ENCODE data around the gene EVA1B. TPM values are rescaled to one million over a fixed set of nuclear protein-coding genes. Genes with fewer than 3 reads are reported as not detected.

Gene EVA1B
- total RNA-seq, 4 donors from 2014 or later: 4.4 to 24.8 (median 10.4) TPM

DNA sequence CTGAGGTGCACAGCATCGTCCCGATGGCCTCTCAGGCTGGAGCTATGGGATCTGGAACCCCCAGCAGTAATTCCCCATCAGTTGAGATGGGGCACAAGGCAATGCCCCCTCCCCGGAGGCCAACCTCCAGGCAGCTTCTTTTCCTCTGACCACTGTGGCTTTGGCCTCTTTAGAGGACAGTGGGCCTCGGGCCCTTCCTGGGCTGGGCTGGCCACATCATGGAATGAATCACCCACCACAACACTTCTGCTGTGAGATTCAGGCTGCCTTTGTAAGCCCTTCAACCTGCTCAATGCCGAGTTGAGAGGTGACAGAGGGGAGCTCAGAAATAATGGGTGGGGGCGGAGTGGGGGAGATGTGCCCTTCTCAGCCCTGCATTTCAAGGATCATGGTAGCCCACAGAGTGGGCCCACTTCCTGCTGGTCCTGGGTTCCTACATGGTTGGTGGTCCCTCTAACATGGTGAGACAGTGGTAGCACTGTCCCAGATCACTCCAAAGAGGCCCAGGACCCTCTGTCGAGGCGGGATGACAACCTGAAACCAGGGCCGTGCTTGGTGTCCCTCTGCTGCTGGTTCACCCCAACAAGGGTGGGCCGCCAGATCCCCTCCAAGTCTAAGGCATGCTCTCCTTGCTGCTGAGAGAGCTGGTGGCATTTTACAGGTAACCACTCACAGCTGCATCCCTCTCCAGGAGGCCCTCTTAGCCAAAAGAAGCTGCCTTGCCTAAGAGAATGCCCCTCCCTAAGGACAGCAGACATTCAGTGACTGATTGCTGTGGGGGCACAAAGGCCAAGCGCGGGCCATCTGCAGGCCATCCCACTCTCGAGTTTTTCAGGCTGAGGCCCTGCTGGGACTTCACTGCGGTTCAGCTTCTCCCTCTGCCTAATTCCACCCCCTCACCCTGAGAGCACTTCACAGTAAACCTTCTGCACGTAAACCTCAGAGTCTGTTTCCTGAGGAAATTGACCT is 29.7 kb upstream of the EVA1B start:
- Histone ChIP-seq H3K4me1 (peaks cover 4 to 31% (median 28%) of the 10 kb centered on the region in 4 donors), H3K27ac (no peak overlapping the region), H3K27me3 (no peaks in the 10 kb centered on the region), H3K4me3 (no peak overlapping the region), H3K9me3 (no peaks in the 10 kb centered on the region), H3K36me3 (peaks cover 0 to 24% (median 9%) of the 10 kb centered on the region in 4 donors)
- no peak for DNase-seq
- in situ Hi-C loops (cut with MboI; ENCODE audit: low pct_ligation_motif_present in 1 of 4, low pct_unique_long_range_greater_than_20kb in 1 of 4, low sequenced_read_pairs in 3 of 4) (no loop called here), intact Hi-C loops (cut with DNase I; ENCODE audit: low total_unique reads) (no loop called here)
- TF ChIP-seq, protein P1, sequence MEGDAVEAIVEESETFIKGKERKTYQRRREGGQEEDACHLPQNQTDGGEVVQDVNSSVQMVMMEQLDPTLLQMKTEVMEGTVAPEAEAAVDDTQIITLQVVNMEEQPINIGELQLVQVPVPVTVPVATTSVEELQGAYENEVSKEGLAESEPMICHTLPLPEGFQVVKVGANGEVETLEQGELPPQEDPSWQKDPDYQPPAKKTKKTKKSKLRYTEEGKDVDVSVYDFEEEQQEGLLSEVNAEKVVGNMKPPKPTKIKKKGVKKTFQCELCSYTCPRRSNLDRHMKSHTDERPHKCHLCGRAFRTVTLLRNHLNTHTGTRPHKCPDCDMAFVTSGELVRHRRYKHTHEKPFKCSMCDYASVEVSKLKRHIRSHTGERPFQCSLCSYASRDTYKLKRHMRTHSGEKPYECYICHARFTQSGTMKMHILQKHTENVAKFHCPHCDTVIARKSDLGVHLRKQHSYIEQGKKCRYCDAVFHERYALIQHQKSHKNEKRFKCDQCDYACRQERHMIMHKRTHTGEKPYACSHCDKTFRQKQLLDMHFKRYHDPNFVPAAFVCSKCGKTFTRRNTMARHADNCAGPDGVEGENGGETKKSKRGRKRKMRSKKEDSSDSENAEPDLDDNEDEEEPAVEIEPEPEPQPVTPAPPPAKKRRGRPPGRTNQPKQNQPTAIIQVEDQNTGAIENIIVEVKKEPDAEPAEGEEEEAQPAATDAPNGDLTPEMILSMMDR (IDR thresholded peaks at IDR 0.05): no peak
- TF ChIP-seq EP300 (IDR thresholded peaks at IDR 0.05; ENCODE audit: low read depth): no peak
- no peak for TF ChIP-seq POLR2AphosphoS5 (IDR thresholded peaks at IDR 0.05)
- no peak for TF ChIP-seq POLR2A (IDR thresholded peaks at IDR 0.05)
- WGBS, 2 donors (ENCODE audit: low coverage in 1 of 2): 86% methylated on average over 15 of the region's 15 CpGs; no CpG with 5 or more reads in 1 of the 2 donors

GRCh38 chr1:36352125-36352909 is 28.9 kb upstream of the EVA1B start:
- 87 to 93% methylated on average over 3 to 13 of the region's 13 CpGs for WGBS, 2 donors (ENCODE audit: low coverage in 1 of 2)
- no peak for TF ChIP-seq POLR2A (IDR thresholded peaks at IDR 0.05)
- no peak for TF ChIP-seq POLR2AphosphoS5 (IDR thresholded peaks at IDR 0.05)
- TF ChIP-seq, protein P1 (IDR thresholded peaks at IDR 0.05): no peak
- no peak for TF ChIP-seq EP300 (IDR thresholded peaks at IDR 0.05; ENCODE audit: low read depth)
- in situ Hi-C loops (cut with MboI; ENCODE audit: low pct_ligation_motif_present in 1 of 4, low pct_unique_long_range_greater_than_20kb in 1 of 4, low sequenced_read_pairs in 3 of 4): no loop called here
- Histone ChIP-seq H3K4me1 (peaks cover 4 to 31% (median 28%) of the 10 kb centered on the region in 4 donors), H3K36me3 (peaks cover 0 to 24% (median 6%) of the 10 kb centered on the region in 4 donors), H3K27me3 (no peaks in the 10 kb centered on the region), H3K27ac (peak overlapping the region; percentile 57 to 75 (median 64)), H3K9me3 (no peaks in the 10 kb centered on the region), H3K4me3 (no peak overlapping the region)
- intact Hi-C loops (cut with DNase I; ENCODE audit: low total_unique reads): no loop called here
- DNase-seq: no peak

DNA sequence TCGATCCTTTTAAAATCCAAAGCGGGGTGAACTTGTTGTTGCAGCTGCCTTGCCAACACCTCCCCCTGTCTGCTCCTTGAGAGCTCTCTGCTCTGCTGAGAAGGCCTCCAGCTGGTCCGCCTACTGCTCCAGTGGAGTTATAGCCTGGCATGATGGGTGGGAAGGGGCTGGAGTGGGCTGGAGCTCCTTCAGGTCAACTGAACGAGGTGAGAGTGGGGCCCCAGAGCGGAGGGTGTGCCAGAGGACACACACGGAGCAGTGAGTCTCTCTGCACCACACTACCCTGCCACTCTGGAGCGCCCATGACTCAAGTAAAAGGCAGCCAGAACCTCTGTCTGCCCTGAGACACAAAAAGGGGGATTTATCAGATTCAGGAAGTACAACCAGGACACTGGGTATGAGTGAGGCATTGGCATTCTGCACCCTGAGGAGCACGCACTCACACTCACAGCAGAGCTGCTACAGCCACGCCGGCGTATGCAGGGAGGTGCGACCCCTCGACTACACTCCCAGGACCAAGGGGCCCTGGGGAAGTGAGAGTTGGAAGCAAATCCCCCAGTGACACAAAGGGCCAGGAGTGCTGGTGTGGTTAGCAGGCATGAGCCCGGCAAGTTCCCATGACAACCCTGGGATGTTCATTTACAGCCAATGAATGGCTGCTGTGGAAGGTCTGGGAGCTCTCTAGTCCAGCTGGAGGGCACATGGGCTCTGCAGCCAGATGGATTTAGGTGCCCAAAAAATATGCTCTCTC is 28.0 kb upstream of the EVA1B start:
- TF ChIP-seq POLR2A (IDR thresholded peaks at IDR 0.05) (no peak), EP300 (IDR thresholded peaks at IDR 0.05; ENCODE audit: low read depth) (no peak), POLR2AphosphoS5 (IDR thresholded peaks at IDR 0.05) (no peak)
- TF ChIP-seq, protein P1 (IDR thresholded peaks at IDR 0.05): no peak
- peaks cover 0 to 34% (median 11%) of the 10 kb centered on the region in 4 donors for H3K36me3 ChIP-seq
- H3K27me3 ChIP-seq: no peaks in the 10 kb centered on the region
- intact Hi-C loops (cut with DNase I; ENCODE audit: low total_unique reads) (no loop called here), in situ Hi-C loops (cut with MboI; ENCODE audit: low pct_ligation_motif_present in 1 of 4, low pct_unique_long_range_greater_than_20kb in 1 of 4, low sequenced_read_pairs in 3 of 4) (no loop called here)
- no peak overlapping the region for H3K4me3 ChIP-seq
- H3K27ac ChIP-seq: peak overlapping the region; percentile 57 to 75 (median 64)
- 60 to 77% methylated on average over 1 to 14 of the region's 14 CpGs for WGBS, 2 donors (ENCODE audit: low coverage in 1 of 2)
- no peaks in the 10 kb centered on the region for H3K9me3 ChIP-seq
- H3K4me1 ChIP-seq: peaks cover 4 to 31% (median 28%) of the 10 kb centered on the region in 4 donors
- no peak for DNase-seq

Measured in transverse colon (tissue), 4 donors.